GM19351 (cell line): ENCODE results near the gene RTN3.
A peak's percentile ranks its signal among the peaks of the same experiment; 100 is the strongest.
"Not testable (repeated sequence)": the region's sequence is repeated elsewhere in the genome, so short reads cannot be mapped to it uniquely, and the experiment has no call there.

Experiments used
- ATAC-seq: cut with Tn5 transposase; IDR thresholded peaks from one replicate; pipeline ENCODE4 v1.9.1; 2021; ENCODE audit warnings: mild to moderate bottlenecking, moderate library complexity; ENCODE audit not compliant: unreplicated experiment

The RTN3 gene

DNA sequence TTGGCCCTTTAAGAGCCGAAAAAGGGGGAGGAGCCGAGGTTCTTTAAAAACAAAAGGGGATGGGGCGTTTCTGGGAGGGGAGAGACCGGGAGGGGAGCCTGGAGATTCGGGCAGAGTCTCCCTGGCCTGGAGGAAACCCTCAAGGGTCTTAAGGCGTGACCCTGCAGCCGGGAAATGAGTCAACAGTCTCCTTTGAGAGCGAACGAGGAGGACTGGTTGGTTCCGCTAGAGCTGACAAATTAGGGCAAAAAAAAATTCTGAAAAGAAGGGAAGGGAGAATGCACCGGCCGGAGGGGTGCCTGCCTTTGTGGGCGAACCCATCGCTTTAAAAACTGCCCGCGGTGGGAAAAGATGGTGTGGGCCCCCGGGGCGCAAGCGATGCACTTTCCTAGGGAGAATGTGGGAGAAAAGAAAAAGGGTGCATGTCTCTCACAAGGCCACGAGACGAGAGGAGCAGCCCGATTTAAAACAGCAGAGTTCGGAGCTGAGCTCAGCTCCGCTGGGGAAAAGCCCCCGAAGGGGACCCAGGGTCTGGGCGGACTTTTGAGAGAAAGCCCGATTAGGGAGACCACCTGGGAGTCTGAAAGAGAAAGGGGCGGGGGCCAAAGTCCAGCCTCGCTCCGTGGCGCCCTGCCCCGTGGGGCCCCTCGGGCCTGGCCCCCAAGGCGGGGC is 86.4 kb downstream of the RTN3 start:
- ATAC-seq = no peak

DNA sequence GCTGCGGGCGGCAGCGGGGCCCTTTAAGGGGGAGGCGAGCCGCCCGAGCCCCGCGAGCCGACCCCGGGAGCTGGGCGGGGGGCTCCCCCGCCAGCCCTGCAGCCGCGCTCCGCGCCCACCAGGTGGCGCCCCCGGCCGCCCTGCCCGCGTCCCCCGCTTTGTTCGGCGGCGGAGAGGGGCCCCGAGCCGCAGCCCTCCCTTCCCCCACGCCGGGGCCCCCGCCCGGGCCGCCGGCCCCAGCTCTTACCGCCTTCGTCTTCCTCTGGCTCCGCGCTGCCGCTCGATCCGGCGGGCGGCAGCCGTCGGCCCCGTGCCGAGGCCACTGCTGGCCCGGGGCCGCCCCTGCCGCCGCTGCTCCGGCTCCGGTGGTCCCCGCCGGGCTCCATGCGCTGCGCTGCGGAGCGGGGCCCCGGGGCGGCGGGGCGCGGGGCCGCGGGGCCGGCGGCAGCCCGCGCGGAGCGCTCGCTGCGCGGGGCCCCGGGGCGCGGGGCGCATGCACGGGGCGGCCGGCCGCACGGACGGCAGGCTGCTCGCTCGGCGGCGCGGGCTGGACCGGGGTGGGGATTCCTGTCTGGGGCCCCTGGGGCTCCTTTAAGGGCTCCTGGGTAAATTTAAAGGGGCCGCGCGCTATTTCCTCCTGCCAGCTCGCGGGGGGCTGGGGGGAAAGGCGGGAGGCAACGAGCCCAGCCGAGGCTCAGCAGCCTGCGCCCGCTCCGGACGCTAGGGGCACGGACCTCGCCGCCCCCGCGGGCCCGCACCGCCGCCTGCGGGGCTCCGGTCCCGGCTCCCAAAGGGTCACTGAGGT is 87.1 kb downstream of the RTN3 start, which contains the start of gene ZFTA:
Gene ZFTA (minus strand): TSS at position 539 of the 805 bp plus-strand sequence. CDS start 153 bp downstream, at position 386.
- ATAC-seq = peak; percentile 54

DNA sequence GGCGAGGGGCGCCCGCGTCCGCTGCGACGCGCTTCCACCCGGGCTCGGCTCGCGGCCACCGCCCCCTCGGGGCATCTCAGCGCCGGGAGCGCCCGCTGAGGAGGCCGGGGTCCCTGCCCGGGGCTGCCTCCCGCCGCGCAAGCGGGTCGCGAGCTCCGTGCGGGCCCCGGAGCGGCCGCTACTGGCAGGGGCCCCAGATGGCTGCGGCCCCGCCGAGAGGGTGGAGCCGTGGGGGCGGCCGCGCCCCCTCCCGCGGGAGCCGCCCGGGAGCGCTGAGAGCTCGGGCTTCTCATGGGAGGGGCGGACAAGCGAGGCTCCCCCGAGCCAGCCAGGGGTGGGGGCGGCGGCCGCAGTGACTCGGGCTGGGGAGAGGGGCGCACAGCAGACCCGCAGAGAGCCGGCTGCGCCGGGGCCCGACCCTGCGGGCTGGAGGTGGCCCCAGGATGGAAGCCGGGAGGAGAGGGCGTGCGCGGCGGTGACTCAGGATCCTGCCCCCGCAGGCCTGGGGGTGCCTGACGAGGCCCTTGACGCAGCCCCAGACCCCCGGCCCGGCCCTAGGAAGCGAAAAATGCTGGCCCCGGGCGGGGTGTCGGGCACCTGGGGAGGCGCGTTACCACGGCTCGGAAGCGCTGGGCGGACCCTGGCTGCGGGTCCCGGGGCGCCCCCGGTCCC is 87.9 kb downstream of the RTN3 start:
- ATAC-seq = peak; percentile 38

DNA sequence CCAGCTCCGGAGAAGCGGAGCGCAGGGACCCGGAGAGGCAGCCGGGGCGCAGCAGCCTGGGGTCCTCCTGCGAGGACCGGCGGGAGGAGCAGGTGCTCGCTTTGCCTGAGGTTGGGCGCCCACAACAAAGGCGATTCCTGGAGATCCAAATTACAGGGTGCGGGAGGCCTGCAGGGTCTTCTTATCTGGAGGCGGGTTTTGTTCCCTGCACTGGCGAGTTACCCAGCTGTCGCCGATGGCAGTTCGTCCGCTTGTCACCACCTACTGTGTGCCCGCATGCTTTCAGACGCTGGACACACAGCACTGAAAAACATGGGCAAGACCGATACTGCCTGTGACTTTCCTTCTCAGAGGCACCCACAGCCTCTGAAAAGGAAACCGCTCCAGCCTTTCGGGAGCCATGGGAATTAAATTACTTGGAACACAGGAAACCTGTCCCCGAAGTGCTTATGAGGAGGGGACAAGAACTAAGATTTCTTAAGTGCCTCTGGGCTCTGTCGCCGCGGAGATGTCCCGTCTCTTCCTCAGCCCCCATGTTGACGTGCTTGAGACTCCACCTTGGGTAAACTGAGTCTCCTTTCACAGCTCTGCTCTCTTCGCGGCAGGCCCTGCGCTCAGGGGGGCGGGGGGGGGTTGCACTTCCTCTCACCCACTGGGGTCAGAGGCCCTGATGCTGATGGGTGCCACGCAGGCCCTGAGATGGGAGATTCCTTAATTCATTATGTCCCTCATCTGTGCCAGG is 88.6 kb downstream of the RTN3 start:
- ATAC-seq = no peak

DNA sequence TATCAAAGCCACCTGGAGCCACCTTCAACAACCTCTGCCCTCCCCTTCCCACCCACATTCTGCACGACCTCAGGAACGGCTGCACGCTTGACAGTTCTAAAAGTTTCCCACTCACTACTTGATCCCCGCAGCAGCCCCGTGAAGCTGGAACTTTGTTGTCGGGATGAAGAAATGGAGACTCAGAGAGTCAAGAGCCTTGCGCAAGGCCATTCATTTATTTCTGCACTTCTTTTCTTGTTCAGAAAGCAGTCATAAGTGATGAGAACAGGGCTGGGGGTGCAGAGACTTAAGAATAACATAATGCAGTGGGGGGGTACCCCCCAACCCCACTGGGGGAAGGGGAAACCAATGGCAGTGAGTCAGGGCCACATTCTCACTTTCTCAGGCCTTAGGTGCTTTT is 89.5 kb downstream of the RTN3 start:
- no peak for ATAC-seq

DNA sequence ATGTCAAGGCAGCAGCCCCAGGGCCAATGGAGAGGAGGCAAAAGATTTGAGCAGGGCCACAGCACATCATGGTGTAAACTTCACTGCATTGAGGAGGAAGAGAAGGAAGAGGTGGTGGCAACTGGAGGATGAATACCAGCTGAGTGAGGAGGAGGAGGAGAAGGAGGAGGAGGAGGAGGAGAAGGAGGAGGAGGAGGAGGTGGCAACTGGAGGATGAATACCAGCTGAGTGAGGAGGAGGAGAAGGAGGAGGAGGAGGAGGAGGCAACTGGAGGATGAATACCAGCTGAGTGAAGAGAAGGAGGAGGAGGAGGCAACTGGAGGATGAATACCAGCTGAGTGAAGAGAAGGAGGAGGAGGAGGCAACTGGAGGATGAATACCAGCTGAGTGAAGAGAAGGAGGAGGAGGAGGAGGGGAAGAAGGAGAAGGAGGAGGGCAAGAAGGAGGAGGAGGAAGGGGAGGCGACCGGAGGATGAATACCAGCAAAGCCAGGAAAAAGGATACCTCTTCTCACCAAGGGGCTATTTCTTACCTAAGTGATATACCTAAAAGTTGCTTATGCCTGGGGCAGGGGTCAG is 90.5 kb downstream of the RTN3 start:
- not testable (repeated sequence) for ATAC-seq

DNA sequence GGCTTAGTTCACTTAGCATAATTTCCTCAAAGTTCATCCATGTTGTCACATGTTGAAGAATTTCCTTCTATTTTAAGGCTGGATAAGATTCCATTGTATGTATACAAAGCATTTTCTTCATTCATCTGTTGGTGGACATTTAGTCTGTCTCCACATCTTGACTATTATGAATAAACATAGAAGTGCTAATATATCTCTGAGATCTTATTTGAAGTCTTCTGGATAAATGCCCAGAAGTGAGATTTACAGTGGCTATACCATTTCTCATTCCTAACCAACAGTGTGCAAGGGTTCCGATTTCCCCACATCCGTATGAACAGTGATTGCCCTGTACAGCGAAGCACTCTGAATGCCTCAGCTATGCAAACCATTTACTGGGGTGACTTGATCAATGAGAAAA is 93.9 kb downstream of the RTN3 start:
- no peak for ATAC-seq

DNA sequence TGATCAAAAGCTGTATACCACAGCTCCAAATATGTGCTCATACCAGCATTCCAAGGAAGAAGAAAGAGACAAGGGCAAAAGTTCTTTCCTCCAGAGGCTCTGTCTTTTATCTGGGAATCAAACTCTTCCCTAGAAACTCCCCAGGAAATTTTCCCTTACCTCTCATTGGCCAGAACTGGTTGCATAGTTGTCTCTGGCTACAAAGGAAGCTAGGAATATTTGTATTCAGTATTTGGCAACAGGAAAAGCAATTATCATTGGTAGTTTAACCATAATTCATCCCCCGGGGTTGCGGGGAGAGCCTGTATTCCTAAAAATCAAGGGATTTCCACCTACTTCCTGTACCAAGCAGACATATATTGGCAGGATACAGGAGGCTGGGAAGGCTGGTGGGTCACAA is 97.7 kb downstream of the RTN3 start:
- ATAC-seq = no peak

DNA sequence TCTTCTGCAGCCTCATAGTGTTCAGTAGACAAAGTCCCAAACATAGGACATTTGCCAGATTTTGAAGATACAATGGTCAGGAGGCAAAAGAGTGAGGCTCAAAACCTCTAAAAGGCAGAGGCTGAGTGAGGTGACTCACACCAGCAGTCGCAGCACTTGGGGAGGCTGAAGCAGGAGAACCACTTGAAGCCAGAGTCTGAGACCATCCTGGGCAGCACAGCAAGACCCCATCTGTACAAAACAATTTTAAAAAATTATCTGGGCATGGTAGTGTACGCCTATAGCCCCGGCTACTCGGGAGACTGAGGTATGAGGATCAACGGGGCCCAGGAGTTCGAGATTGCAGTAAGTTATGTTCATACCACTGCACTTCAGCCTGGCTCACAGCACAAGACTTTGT is 101.4 kb downstream of the RTN3 start:
- ATAC-seq = no peak

DNA sequence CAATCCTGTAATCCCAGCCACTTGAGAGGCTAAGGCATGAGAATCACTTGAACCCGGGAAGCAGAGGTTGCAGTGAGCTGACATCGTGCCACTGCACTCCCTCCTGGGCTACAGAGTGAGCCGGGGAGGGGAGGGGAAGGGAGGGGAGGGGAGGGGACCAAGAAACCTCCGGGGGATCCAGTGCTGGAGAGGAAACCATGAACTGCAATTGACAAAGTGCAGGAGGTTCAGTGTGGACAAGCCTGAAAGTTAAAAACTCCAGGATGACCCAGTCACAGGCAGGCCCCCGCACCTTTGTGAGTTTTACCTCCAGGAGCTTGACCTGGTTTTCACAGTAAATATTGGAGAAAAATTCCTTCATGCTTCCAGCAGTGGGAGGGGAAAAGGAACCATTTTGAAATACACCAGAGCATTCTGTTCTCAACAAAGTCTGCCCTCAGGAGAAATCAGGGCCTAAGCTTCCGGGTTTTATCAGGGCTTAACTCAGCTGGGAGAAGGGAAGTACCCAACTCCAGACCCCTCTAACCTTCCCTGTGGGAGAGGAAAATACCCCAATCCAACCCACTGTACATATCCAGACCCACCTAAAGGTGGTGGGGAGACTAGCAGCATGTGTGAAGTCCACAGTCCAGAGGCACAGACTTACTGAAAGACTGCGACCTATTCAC is 102.8 kb downstream of the RTN3 start:
- ATAC-seq = no peak

DNA sequence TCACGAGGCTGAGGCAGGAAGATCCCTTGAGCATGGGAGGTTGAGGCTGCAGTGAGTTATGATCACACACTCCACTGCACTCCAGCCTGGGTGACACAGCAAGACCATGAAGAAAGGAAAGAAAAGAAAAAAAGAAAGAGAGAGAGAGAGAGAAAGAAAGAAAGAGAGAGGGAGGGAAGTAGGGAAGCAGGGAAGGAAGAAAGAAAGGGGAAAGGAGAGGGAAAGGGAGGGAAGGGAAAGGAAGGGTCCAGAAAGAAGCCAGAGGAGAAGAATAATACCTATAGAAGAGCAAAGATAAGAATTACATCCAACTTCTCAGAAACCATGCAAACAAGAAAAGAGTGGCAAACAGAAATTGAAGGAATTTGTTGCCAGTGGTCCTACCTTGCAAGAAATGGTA is 104.5 kb downstream of the RTN3 start:
- ATAC-seq = no peak

DNA sequence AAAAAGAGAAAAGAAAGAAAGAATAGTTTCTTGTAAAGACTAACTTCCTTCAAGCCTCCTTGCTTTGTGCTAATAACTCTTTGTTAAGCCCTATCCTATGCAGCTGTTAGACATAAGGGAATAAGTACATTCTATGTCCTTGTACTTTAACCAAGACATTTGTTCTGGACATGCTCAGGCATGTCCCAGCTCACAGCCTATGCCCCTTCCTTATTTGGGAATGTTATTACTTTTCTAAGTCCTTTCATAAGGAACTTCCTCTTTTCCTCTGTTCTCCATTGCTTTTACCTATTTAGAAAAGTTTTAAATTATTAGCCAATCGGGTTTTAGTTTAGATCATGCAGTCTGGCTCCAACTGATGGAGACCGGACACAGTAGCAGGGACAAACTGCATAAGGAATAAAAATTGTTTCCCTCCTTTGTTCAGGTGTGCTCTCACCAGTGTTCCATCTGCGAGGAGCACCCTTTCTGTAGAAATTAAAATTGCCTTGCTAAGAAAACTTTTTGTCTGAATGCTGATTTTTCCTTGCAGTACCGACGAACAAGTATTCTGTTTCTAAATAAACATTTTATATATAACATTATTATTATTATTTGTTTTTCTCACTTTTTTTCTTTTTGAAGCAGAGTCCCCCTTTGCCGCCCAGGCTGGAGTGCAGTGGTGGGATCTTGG is 110.3 kb downstream of the RTN3 start:
- no peak for ATAC-seq

DNA sequence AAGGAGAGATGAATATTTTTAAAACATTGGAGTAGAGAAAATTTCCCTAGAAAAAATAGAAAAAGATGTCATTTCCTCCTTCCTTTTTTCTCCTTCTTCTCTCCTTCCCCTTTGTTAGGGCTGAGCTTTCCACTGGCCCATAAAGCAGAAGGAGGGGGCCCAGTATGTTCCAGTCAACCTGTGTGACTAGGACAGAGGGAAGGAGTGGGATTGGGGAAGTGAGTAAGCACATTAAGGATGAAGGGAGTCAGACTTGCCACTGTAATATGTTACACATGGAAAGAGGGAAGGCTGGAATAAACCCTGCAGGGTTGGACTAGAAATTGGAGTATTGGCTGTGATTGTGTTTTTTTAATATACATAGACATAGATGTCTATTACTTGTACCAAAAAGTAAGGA is 111.9 kb downstream of the RTN3 start:
- no peak for ATAC-seq

DNA sequence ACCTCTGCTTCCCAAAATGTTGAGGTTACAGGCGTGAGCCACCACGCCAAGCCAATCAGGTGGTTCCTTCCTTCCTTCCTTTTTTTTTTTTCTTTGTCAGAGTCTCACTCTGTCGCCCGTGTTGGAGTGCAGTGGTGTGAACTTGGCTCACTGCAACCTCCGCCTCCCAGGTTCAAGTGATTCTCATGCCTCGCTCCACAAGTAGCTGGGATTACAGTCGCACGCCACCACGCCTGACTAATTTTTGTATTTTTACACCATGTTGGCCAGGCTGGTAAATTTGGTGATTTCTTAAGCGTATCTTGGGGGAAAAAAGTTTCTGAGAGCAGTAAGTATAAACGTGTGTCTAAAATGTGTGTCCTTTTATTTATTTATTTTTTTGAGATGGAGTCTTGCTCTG is 113.8 kb downstream of the RTN3 start:
- ATAC-seq = no peak

DNA sequence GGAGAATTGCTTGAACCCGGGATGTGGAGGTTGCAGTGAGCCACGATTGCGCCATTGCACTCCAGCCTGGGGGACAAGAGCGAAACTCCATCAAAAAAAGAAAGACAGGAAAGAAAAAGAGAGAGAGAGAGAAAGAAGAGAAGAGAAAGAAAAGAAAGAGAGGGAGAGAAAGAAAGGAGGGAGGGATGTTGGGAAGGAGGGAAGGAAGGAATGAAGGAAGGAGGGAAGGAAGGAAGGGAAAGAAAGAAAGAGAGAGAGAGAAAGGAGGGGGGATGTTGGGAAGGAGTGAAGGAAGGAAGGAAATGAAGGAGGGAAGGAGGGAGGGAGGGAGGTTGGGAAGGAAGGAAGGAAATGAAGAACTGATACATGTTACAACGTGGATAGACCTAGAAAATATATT is 119.6 kb downstream of the RTN3 start:
- no peak for ATAC-seq

DNA sequence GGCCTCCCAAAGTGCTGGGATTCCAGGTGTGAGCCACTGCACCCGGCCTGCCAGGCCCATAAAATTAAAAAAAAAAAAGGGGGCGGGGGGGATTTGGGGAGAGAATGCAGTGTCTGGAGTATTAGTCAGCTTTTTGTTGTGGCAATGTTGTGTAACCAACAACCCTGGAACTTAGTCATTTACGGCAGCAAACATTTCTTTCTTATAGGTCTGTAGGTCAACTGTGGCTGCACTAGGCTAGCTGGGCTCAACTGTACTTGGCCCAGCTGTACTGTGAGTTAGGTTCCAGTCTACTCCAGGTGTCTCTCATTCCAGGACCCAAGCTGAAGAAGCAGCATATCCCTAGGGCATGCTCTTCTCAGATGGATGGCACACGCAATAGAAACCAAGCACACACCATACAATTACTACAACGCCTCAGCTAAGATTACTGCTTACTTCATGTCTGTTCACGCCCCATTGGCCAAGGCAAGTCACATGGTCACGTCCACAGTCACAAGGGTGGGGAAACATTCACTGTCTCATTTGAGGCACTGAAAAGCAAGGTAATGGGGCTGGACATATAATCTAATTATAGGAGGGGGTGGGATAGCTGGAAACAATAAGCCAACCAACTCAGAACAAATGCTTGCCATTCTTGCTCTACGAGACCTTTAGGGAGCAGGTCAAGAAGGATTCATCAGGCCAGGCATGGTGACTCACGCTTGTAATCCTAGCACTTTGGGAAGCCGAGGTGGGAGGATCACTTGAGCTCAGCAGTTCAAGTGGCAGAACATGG is 121.5 kb downstream of the RTN3 start:
- ATAC-seq = no peak

DNA sequence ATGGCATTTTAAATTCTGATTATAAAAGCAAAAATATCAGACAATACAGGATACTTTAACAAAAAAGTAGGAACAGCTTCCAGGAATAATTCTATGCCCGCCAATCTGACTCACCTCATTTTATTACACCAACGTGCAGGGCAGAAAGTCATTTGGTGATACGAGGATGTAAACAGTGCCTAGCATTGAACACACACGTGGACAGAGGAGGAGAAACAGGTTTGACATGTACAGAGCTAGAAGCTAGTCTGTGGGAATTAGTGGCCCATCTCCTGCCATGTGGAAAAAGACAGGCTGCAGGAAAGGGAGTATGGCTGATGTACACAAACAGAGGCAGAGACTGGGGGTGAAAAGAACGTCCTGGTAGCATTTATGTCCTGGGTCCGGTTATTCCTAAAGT is 123.0 kb downstream of the RTN3 start:
- no peak for ATAC-seq

DNA sequence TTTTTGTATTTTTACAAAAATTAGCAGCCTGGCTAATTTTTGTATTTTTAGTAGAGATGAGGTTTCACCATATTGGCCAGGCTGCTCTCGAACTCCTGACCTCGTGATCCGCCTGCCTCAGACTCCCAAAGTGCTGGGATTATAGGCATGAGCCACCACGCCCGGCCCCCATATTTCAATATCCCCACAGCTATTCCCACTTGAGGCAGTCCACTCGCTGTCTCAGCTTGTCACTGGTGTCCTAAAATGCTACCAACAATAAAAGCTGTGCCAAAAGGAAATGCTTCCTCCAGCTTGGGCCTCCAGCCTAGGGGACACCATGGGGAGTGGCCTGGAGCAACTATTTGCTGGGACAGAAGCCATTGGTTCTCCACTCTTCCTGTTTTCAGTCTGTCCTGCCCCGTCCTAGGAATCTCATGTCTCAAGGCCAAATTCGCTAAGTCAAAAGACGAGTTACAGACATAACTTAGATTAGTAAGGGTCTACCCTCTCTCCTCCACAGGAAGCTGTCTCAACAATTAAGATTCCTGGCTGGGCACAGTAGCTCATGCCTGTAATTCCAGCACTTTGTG is 124.6 kb downstream of the RTN3 start:
- no peak for ATAC-seq
